Parathyroid adenoma (tissue), 2 donors: Measurements from ENCODE around the gene MFN2.
A peak's percentile ranks its signal among the peaks of the same experiment; 100 is the strongest.

Source experiments
- H2AFZ ChIP-seq: fragments of 300-600 bp; sonication (generic); one replicate; pipeline ENCODE4 v1.7.0; 2017; ENCODE audit warnings: antibody characterized with exemption, mild to moderate bottlenecking
- H3K27ac ChIP-seq: fragments of 300-600 bp; sonication (generic); one replicate; pipeline ENCODE4 v1.7.0; 2017
- H3K27me3 ChIP-seq: fragments of 300-600 bp; sonication (generic); one replicate; pipeline ENCODE4 v1.7.0; 2017; ENCODE audit warnings: low read length; ENCODE audit not compliant: control insufficient read depth, insufficient read depth
- H3K36me3 ChIP-seq: fragments of 300-600 bp; sonication (generic); one replicate; pipeline ENCODE4 v1.7.0; 2017; ENCODE audit warnings: low read length; ENCODE audit not compliant: control insufficient read depth, insufficient read depth
- H3K4me1 ChIP-seq: fragments of 300-600 bp; sonication (generic); one replicate; pipeline ENCODE4 v1.7.0; 2017; ENCODE audit warnings: control low read depth
- H3K4me2 ChIP-seq: fragments of 300-600 bp; sonication (generic); one replicate; pipeline ENCODE4 v1.7.0; 2017; ENCODE audit warnings: low read length
- H3K4me3 ChIP-seq: fragments of 300-600 bp; sonication (generic); one replicate; pipeline ENCODE4 v1.7.0; 2017; ENCODE audit warnings: low read depth, low read length
- H3K79me2 ChIP-seq: fragments of 300-600 bp; sonication (generic); one replicate; pipeline ENCODE4 v1.7.0; 2017; ENCODE audit warnings: control low read depth
- H3K9ac ChIP-seq: fragments of 300-600 bp; sonication (generic); one replicate; pipeline ENCODE4 v1.7.0; 2017; ENCODE audit warnings: mild to moderate bottlenecking
- H3K9me3 ChIP-seq: fragments of 300-600 bp; sonication (generic); one replicate; pipeline ENCODE4 v1.7.0; 2017; ENCODE audit warnings: low read length; ENCODE audit not compliant: control insufficient read depth
- TF ChIP-seq, protein P1 (sequence below): fragments of 300-600 bp; sonication (generic); IDR thresholded peaks from one replicate; pipeline ENCODE4 v1.7.0; 2017; ENCODE audit warnings: antibody characterized with exemption, mild to moderate bottlenecking
- donor health status: primary hyperparathyroidism.

Gene MFN2

DNA sequence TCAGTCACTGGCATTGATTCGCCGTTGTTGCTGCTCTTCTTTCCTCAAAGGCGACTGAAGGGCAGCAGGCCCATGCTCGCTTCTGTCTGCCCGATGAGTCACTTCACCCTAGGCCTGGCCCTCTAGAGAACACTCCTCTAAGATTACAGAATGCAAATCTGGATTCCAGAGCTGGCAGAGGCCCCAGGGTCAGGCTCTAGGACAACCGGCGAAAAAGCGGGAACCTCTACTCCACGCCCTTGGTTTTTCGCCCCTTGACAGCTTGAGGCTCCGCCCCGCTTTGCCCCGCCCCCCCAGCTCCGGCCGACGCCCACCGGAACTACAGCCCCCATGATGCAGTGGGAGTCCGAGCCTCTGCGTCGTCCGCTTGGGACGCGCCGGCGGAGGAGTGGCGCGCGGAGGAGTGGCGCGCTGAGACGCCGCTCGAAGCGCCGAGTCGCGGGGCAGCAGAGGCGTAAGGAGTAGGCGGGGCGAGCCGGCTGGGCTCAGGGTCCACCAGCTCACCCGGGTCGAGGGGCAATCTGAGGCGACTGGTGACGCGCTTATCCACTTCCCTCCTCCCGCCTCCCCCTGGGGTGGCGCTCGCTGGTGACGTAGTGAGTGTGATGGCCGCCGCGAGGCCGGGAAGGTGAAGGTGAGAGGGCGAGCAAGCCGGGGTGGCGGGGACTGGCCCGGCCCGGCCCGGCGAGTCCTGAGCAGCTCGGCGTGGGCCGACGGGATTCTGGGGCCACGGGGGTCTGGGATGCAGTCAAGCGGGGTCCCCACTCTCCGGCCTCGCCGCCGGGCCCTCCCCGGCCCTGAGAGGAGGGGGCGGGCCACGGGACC is at the start of gene MFN2:
TSS of gene MFN2 (plus strand) at position 594 of the 825 bp plus-strand sequence. CDS start 8,725 bp downstream, outside the sequence.
- Histone ChIP-seq H3K4me1 (peaks cover 3% of the 10 kb centered on the region), H3K27ac (peak within 1 kb of the TSS; percentile 80), H3K36me3 (no peaks in the 10 kb centered on the region), H3K79me2 (peaks cover 7% of the 10 kb centered on the region), H3K9ac (peak within 1 kb of the TSS; percentile 51), H3K27me3 (no peaks in the 10 kb centered on the region), H3K9me3 (no peaks in the 10 kb centered on the region), H2AFZ (peak within 1 kb of the TSS; percentile 89), H3K4me3 (peak within 1 kb of the TSS; percentile 91), H3K4me2 (peak within 1 kb of the TSS; percentile 88)
- TF ChIP-seq, protein P1, sequence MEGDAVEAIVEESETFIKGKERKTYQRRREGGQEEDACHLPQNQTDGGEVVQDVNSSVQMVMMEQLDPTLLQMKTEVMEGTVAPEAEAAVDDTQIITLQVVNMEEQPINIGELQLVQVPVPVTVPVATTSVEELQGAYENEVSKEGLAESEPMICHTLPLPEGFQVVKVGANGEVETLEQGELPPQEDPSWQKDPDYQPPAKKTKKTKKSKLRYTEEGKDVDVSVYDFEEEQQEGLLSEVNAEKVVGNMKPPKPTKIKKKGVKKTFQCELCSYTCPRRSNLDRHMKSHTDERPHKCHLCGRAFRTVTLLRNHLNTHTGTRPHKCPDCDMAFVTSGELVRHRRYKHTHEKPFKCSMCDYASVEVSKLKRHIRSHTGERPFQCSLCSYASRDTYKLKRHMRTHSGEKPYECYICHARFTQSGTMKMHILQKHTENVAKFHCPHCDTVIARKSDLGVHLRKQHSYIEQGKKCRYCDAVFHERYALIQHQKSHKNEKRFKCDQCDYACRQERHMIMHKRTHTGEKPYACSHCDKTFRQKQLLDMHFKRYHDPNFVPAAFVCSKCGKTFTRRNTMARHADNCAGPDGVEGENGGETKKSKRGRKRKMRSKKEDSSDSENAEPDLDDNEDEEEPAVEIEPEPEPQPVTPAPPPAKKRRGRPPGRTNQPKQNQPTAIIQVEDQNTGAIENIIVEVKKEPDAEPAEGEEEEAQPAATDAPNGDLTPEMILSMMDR = no peak

DNA sequence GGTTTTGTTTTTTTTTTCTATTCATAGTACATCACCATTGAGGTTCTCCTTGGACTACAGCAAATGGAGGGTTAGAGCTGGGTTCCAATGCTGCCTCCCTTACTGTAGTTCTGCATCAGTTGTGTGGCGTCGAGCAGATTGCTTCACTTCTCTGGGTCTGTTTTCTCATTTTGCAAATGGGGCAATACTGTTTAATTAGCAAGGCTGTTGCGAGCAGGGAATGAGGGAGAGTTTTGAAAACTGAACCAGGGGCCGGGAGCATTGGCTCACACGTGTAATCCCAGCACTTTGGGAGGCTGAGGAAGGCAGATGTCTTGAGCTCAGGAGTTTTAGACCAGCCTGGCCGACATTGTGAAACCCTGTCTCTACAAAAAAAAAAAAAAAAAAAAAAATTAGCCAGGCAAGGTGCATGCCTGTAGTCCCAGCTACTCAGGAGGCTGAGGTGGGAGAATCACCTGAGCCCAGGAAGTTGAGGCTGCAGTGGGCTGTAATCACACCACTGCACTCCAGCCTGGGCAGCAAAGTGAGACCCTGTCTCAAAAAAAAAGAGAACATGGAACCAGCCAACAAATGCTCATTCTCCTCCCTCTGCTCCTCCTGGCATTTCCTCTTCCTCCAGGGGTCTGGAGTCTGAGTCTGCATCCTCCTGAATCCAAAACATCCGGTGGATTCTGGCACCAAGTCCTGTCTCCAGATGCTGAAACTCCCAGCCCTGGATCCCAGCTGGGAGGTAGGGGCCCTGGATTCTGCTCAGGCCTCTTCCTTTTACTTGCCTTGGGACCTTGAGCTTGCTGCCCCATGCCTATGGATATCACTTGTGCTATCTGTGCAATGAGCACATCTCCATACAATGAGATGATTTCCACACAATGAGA is 49.4 kb upstream of the MFN2 start:
- H3K79me2 ChIP-seq = no peaks in the 10 kb centered on the region
- H3K9me3 ChIP-seq = no peaks in the 10 kb centered on the region
- no peaks in the 10 kb centered on the region for H3K27me3 ChIP-seq
- TF ChIP-seq, protein P1 = no peak
- H3K9ac ChIP-seq = no peak overlapping the region
- H2AFZ ChIP-seq = no peak overlapping the region
- H3K27ac ChIP-seq = no peak overlapping the region
- no peak overlapping the region for H3K4me3 ChIP-seq
- peaks cover 2% of the 10 kb centered on the region for H3K4me1 ChIP-seq
- H3K36me3 ChIP-seq = no peaks in the 10 kb centered on the region
- H3K4me2 ChIP-seq = no peak overlapping the region

DNA sequence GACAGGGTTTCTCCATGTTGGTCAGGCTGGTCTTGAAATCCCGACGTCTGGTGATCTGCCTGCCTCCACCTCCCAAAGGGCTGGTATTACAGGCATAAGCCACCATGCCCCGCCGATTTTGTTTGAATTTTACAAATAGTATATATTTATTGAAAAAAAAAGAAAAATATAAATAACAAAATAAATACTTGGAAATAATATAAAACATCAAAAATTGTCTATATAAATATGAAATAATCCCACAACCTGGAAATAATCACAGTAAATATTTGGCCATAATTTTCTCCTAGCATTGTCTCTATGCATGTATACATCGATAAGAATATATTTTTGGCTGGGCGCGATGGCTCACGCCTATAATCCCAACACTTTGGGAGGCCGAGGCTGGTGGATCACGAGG is 48.4 kb upstream of the MFN2 start:
- Histone ChIP-seq H3K4me2 (no peak overlapping the region), H3K9me3 (no peaks in the 10 kb centered on the region), H2AFZ (no peak overlapping the region), H3K9ac (no peak overlapping the region), H3K36me3 (no peaks in the 10 kb centered on the region), H3K4me1 (peaks cover 2% of the 10 kb centered on the region), H3K27me3 (no peaks in the 10 kb centered on the region), H3K4me3 (no peak overlapping the region), H3K27ac (no peak overlapping the region), H3K79me2 (no peaks in the 10 kb centered on the region)
- TF ChIP-seq, protein P1 = no peak

DNA sequence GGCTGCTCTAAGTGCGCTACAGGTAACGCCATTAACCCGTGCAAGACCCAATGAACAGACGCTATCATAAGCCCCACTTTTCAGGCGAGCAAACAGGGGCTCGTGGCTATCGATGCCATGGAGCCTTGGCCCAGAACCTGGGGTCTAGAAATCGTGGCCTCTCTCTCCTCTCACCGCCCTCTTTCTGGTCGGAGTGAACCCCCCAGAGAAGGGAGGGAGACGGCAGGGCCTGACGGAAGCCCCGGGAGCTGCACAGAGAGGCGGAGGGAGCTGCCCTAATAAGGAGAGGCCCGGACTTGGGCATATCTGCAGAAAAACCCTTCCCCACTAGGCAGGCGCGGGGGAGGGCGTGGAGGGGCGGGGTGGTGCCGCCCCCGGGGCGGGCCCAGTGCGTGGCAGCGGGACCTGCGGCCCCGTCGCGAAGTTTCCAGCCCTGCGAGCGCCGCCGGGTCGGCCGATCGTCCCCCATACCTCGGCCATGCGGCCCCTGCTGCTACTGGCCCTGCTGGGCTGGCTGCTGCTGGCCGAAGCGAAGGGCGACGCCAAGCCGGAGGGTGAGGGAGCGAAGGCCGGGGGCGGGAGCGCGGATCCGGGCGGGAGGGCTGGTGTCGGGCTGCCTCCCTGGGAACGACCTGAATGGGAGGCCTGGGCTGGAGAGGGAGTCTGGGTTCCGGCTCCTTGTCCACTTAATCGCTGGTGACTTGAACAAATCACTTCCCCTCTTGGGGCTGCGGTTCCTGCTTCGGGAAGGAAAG is 45.8 kb upstream of the MFN2 start, which contains the start of gene PLOD1:
TSS of gene PLOD1 (plus strand) at position 416 of the 755 bp plus-strand sequence. CDS start at position 479, 63 bp downstream.
- Histone ChIP-seq H3K4me2 (peak within 1 kb of the TSS; percentile 92), H3K9ac (no peak within 1 kb of the TSS), H3K27me3 (no peaks in the 10 kb centered on the region), H3K4me1 (peaks cover 2% of the 10 kb centered on the region), H3K9me3 (no peaks in the 10 kb centered on the region), H3K27ac (peak within 1 kb of the TSS; percentile 69), H3K36me3 (no peaks in the 10 kb centered on the region), H3K79me2 (no peaks in the 10 kb centered on the region), H2AFZ (peak within 1 kb of the TSS; percentile 96), H3K4me3 (peak within 1 kb of the TSS; percentile 70)
- TF ChIP-seq, protein P1 = no peak
